A549 (cell line): ENCODE results near the gene MEF2A. TPM values are rescaled to one million over a fixed set of nuclear protein-coding genes. Genes with fewer than 3 reads are reported as not detected.

Experiments
- ATAC-seq, 2 experiments: fragments of 200-7000 bp in 1 of 2; fragments of >200 bp in 1 of 2; cut with Nextera tagmentation in 1 of 2; cut with Tn5 transposase in 1 of 2; 3 replicates each; pipeline versions ENCODE4 v1.8.0 to v1.9.1; 2018 to 2020; ENCODE audit warnings: mild to moderate bottlenecking in 1 of 2, moderate library complexity in 1 of 2
- CTCF ChIA-PET: fragments of 300-600 bp; sonication (Branson Sonifier 250); formaldehyde crosslinking; extraction: SDS; loops from one replicate; lab custom pipeline; 2021; ENCODE audit warnings: antibody characterized with exemption, inconsistent platforms; lab: Yijun Ruan, JAX
- POLR2A ChIA-PET: fragments of 350-600 bp; formaldehyde crosslinking; extraction: SDS; loops from one replicate; lab custom pipeline; 2021; ENCODE audit warnings: antibody characterized with exemption, inconsistent platforms; lab: Yijun Ruan, JAX
- DNase-seq, 2 experiments: peaks; one replicate each; pipeline versions ENCODE4 v3.0.0 to v3.0.0-alpha.2; 2011 to 2016; ENCODE audit warnings: low read depth in 1 of 2, low spot score in 1 of 2
- FAIRE-seq: peaks from 2 replicates; lab custom pipeline; 2011; peaks lifted over from hg19 to GRCh38; lab: Jason Lieb, UNC
- H3K27ac ChIP-seq, 2 experiments: fragments of >200 bp; sonication (Bioruptor Twin); formaldehyde crosslinking; 3 replicates each; pipeline ENCODE4 v1.5.1; 2016 to 2017
- H3K4me1 ChIP-seq: fragments of >200 bp; sonication (Bioruptor Twin); formaldehyde crosslinking; 3 replicates; pipeline ENCODE4 v1.6.1; 2016
- H3K4me2 ChIP-seq: fragments of >200 bp; sonication (Bioruptor Twin); formaldehyde crosslinking; 3 replicates; pipeline ENCODE4 v1.6.1; 2016
- H3K4me3 ChIP-seq: fragments of >200 bp; sonication (Bioruptor Twin); formaldehyde crosslinking; 3 replicates; pipeline ENCODE4 v1.5.1; 2016
- H3K9me3 ChIP-seq: fragments of >200 bp; sonication (Bioruptor Twin); formaldehyde crosslinking; 3 replicates; pipeline ENCODE4 v1.6.1; 2016
- BHLHE40 ChIP-seq: IDR thresholded peaks from 2 replicates; pipeline ENCODE4 v1.6.1; 2012; ENCODE audit warnings: low read depth, low read length, inconsistent platforms
- CHD2 ChIP-seq: fragments of 150-350 bp; IDR thresholded peaks from 2 replicates; pipeline ENCODE4 v1.6.1; 2014; ENCODE audit warnings: low read length; ENCODE audit not compliant: partially characterized antibody
- ESRRA ChIP-seq: fragments of 150-350 bp; IDR thresholded peaks from 2 replicates; pipeline ENCODE4 v1.6.1; 2014; ENCODE audit warnings: mild to moderate bottlenecking, low read length, borderline replicate concordance
- FOSB ChIP-seq: fragments of 250-450 bp; sonication (Bioruptor Pico); IDR thresholded peaks from 2 replicates; pipeline ENCODE4 v1.5.0; 2020; ENCODE audit warnings: mild to moderate bottlenecking, moderate library complexity
- FOSL2 ChIP-seq, 2 experiments: fragments of 450-650 bp in 1 of 2; fragments of >200 bp in 1 of 2; sonication (Bioruptor Twin) in 1 of 2; formaldehyde crosslinking; IDR thresholded peaks; 2 replicates each; pipeline versions ENCODE4 v1.5.0 to v1.6.1; 2016 to 2020; ENCODE audit warnings: mild to moderate bottlenecking in 1 of 2, moderate library complexity in 1 of 2
- GATA3 ChIP-seq: IDR thresholded peaks from 2 replicates; pipeline ENCODE4 v1.6.1; 2012; ENCODE audit warnings: borderline replicate concordance
- JUN ChIP-seq, 2 experiments: fragments of >200 bp; sonication (Bioruptor Twin); formaldehyde crosslinking; IDR thresholded peaks; 2 replicates in 1 of 2; 3 replicates in 1 of 2; pipeline ENCODE4 v1.6.1; 2016 to 2017
- NR3C1 ChIP-seq: fragments of >200 bp; sonication (Bioruptor Twin); formaldehyde crosslinking; IDR thresholded peaks from 3 replicates; pipeline ENCODE4 v1.6.1; 2017
- RARB ChIP-seq: fragments of 250-450 bp; sonication (Bioruptor Pico); IDR thresholded peaks from 2 replicates; pipeline ENCODE4 v1.8.0; 2021; ENCODE audit warnings: mild to moderate bottlenecking, moderate library complexity
- RFX5 ChIP-seq: fragments of 450-650 bp; IDR thresholded peaks from 2 replicates; pipeline ENCODE4 v1.7.1; 2014; ENCODE audit warnings: antibody characterized with exemption, mild to moderate bottlenecking, moderate library complexity
- RNF2 ChIP-seq: fragments of 200-600 bp; sonication (generic); IDR thresholded peaks from 2 replicates; pipeline ENCODE4 v1.6.1; 2016; ENCODE audit warnings: low read depth, mild to moderate bottlenecking, antibody characterized with exemption, moderate library complexity, borderline replicate concordance
- ZFP36 ChIP-seq: fragments of 450-650 bp; IDR thresholded peaks from 2 replicates; pipeline ENCODE4 v1.6.1; 2014; ENCODE audit warnings: borderline replicate concordance; ENCODE audit not compliant: partially characterized antibody
- WGBS: methylation state at CpG from one replicate; pipeline ENCODE4 v1.1.6; 2017; ENCODE audit errors: missing lambda C conversion rate; 5-methylcytosine and 5-hydroxymethylcytosine counted together
- polyA plus RNA-seq, 4 experiments: library from polyadenylated mRNA; depleted of rRNA in 3 of 4; stranded (reverse); fragments of >200 nt; fragmentation: RNase III in 1 of 4; extraction: RNeasy Plus Mini Kit Qiagen cat#74134 plus additional on column Dnase treatment in 1 of 4; gene quantifications; 2 replicates in 3 of 4; 3 replicates in 1 of 4; pipeline ENCODE4 v1.2.3, GENCODE V29; 2011 to 2017
- TF ChIP-seq, protein P1 (sequence below): fragments of >200 bp; sonication (Bioruptor Twin); formaldehyde crosslinking; IDR thresholded peaks from 3 replicates; pipeline ENCODE4 v1.5.1; 2016
- TF ChIP-seq, protein P2 (sequence below): IDR thresholded peaks from 2 replicates; pipeline ENCODE4 v1.6.1; 2012; ENCODE audit warnings: low read depth, borderline replicate concordance
- TF ChIP-seq, protein P3 (sequence below): IDR thresholded peaks from 2 replicates; pipeline ENCODE4 v1.6.1; 2012

The MEF2A gene
- polyA plus RNA-seq, 2 of the 4 experiments (the other 2 are of a cell fraction), result 15.0 to 43.4 TPM

DNA sequence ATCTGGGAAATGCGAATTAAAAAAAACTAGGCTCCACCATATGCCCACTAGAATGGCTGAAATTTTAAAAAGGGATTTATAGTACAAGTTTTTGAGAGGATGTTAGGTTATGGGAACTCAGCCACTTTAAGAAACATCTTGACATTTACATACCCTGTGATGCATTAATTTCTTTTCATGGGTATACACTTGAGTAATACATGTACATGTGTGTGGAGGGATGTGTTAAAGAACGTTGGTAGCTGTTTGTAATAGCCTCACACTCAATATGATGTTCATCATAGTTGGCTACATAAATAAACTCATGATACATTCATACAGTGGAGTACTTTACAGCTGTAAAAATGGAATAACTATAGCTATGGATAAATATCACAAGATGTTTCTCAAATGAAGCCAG lies 40.9 kb downstream of the MEF2A start:
- 83% methylated on average over 2 of the region's 2 CpGs for WGBS
- TF ChIP-seq FOSB (CRISPR knock-in tag), result no peak
- TF ChIP-seq, protein P1, sequence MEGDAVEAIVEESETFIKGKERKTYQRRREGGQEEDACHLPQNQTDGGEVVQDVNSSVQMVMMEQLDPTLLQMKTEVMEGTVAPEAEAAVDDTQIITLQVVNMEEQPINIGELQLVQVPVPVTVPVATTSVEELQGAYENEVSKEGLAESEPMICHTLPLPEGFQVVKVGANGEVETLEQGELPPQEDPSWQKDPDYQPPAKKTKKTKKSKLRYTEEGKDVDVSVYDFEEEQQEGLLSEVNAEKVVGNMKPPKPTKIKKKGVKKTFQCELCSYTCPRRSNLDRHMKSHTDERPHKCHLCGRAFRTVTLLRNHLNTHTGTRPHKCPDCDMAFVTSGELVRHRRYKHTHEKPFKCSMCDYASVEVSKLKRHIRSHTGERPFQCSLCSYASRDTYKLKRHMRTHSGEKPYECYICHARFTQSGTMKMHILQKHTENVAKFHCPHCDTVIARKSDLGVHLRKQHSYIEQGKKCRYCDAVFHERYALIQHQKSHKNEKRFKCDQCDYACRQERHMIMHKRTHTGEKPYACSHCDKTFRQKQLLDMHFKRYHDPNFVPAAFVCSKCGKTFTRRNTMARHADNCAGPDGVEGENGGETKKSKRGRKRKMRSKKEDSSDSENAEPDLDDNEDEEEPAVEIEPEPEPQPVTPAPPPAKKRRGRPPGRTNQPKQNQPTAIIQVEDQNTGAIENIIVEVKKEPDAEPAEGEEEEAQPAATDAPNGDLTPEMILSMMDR, result no peak
- no peak for TF ChIP-seq NR3C1
- no peak for TF ChIP-seq JUN (IDR thresholded peaks at IDR 0.05)
- TF ChIP-seq CHD2, result no peak
- TF ChIP-seq RNF2, result no peak
- TF ChIP-seq RFX5, result no peak
- TF ChIP-seq GATA3, result no peak
- TF ChIP-seq, all 56 proteins: peak for 0
- H3K9me3 ChIP-seq, result no peaks in the 10 kb centered on the region
- DNase-seq (no peak), FAIRE-seq (no peak), ATAC-seq (no peak)
- no peak overlapping the region for H3K27ac ChIP-seq
- CTCF ChIA-PET, result no interaction called here
- no peaks in the 10 kb centered on the region for H3K4me1 ChIP-seq
- no peak overlapping the region for H3K4me3 ChIP-seq
- POLR2A ChIA-PET, result no interaction called here
- H3K4me2 ChIP-seq, result no peak overlapping the region

DNA sequence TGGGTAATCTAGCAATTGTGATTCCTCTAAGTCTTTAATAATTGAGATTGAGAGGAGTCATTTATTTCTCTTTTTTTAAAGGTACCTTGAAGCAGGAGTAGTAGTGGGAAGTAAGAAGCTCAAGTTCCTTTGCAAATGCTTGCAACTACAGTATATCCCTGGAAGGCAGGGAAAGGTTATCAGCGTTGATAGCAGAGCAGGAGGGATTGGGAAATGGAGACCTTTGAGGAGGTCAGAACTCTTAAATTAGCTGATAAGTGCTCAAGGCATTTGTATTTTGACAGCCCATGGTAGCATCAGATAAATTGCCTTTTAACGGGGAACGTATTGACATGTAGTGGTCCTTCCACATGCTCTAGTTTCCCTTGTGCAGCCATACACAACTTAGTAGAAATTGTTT lies 47.7 kb downstream of the MEF2A start:
- Histone ChIP-seq H3K27ac (no peak overlapping the region), H3K4me1 (peaks cover 12% of the 10 kb centered on the region; the same call in 2 of the 3 replicates), H3K9me3 (no peaks in the 10 kb centered on the region), H3K4me2 (no peak overlapping the region), H3K4me3 (no peak overlapping the region)
- 94% methylated on average over 3 of the region's 3 CpGs for WGBS
- TF ChIP-seq, protein P2, sequence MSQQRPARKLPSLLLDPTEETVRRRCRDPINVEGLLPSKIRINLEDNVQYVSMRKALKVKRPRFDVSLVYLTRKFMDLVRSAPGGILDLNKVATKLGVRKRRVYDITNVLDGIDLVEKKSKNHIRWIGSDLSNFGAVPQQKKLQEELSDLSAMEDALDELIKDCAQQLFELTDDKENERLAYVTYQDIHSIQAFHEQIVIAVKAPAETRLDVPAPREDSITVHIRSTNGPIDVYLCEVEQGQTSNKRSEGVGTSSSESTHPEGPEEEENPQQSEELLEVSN, result no peak
- TF ChIP-seq ZFP36 (no peak), ESRRA (no peak), BHLHE40 (no peak), CHD2 (no peak), GATA3 (no peak), RARB (CRISPR knock-in tag) (no peak)
- DNase-seq, result no peak
- CTCF ChIA-PET, result interaction anchor here (1.4 to 2.6 kb wide), 2 partner anchors 8 to 90 kb away, joined by 4 to 8 read pairs; no protein-coding TSS in a partner anchor
- ATAC-seq, result no peak
- no peak for FAIRE-seq
- POLR2A ChIA-PET, result no interaction called here

DNA sequence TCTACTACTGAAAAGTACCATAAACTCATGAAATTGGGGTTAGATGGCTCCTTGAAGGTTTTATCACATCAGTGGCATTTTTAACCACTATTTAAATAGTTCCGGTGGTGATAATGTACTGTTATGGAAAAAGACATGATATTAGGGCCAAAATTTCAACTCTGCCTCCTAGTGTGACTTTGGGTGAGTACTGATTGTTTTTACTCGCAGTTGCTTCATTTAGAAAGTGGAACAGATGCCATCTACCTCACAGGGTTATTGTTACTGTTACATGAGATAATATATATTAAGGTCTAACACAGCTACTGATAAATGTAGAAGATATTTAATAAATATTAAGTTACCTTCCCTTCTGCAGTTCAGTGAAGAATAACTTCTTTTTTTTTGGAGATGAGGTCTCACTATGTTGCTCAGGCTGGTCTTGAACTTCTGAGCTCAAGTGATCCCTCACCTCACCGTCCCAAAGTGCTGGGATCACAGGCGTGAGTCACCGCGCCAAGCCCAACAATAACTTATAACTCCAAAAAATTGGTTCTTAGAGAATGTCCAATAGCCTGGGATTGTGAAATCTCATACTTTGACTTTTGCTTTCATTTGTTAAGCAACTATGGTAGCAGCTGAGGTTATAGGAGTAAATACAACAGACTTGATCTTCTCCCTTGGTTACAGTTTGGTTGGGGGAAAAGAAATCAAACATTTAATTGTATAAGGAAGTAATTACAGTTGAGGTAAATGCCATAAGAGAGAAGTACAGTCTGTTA lies 48.3 kb downstream of the MEF2A start:
- no peaks in the 10 kb centered on the region for H3K9me3 ChIP-seq
- CTCF ChIA-PET, result interaction anchor here (0.7 to 2.6 kb wide), 3 partner anchors 8 to 90 kb away, joined by 3 to 8 read pairs (median 4); no protein-coding TSS in a partner anchor
- H3K4me3 ChIP-seq, result no peak overlapping the region
- H3K4me2 ChIP-seq, result no peak overlapping the region
- ATAC-seq (no peak), FAIRE-seq (no peak), DNase-seq (no peak)
- TF ChIP-seq FOSL2 (IDR thresholded peaks at IDR 0.05) (no peak), FOSL2 (CRISPR knock-in tag; IDR thresholded peaks at IDR 0.05) (peak; percentile 18; the same call in 1 of the 2 replicates)
- TF ChIP-seq, protein P3, sequence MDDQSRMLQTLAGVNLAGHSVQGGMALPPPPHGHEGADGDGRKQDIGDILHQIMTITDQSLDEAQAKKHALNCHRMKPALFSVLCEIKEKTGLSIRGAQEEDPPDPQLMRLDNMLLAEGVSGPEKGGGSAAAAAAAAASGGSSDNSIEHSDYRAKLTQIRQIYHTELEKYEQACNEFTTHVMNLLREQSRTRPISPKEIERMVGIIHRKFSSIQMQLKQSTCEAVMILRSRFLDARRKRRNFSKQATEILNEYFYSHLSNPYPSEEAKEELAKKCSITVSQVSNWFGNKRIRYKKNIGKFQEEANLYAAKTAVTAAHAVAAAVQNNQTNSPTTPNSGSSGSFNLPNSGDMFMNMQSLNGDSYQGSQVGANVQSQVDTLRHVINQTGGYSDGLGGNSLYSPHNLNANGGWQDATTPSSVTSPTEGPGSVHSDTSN, result no peak
- WGBS, result 86% methylated on average over 6 of the region's 6 CpGs
- POLR2A ChIA-PET, result no interaction called here
- H3K4me1 ChIP-seq, result peaks cover 18% of the 10 kb centered on the region; the same call in 2 of the 3 replicates
- H3K27ac ChIP-seq, result no peak overlapping the region
